HG02870 (cell line): Measurements from ENCODE around the gene TNFAIP8L3.

Experiments used
- ATAC-seq: cut with Tn5 transposase; IDR thresholded peaks from one replicate; pipeline ENCODE4 v1.9.1; 2021; ENCODE audit warnings: mild to moderate bottlenecking, moderate library complexity; ENCODE audit not compliant: unreplicated experiment

TNFAIP8L3 gene

DNA sequence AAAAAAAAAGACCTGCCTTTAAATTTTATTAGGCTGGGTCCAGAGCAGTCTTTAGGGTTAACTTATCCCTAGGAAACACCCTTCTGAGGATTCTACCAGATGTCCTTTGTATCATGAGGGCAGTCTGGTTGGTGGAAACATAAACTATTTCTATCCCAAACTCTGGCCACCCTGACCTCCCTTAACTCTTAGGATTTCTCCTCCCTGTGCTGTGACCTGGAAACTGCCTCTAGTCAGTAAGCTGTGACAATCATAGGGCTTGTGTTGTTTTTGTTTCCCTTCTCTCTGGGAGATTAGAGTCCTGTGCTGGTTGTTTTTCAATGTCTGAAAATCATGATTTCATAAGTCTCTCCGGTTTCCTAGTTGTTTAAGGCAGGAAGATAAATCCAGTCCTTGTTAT lies 78.1 kb downstream of the TNFAIP8L3 start:
- no peak for ATAC-seq

DNA sequence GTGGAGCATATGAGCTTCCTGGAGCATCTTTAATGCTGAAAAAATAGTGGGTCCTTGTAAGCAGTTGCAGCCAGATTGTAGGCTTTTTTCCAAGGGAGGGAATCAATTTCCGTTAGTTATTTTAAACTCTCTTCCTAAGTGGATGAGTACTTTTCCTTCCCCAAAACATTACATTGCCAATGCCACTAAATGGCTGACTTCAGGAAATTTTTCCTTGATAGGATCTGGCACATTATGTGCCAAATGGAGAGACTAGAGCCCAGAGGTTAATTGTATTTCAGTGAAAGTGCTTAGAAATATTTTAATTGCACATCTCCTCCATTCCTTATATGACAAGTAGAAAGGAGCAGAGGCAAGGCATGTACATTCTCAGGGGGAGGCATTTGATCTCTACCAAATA lies 83.5 kb downstream of the TNFAIP8L3 start:
- no peak for ATAC-seq

DNA sequence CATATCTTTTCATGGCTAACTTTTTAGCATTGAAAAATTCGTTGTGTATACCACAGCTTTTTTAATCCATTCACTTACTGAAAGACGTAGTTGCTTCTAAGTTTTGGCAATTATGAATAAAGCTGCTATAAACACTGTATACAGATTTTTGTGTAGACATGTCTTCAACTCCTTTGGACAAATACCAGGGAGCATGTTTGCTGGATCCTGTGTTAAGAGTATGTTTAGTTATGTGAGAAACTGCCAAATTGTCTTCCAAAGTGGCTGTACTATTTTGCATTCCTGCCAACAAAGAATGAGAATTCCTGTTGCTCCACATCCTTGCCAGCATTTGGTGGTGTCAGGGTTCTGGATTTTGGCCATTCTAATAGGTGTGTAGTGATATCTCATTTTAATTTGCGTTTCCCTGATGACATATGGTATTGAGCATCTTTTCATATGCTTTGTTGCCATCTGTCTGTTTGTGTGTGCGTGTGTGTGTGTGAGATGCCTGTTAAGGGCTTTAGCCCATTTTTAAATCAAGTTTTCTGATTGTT lies 87.5 kb downstream of the TNFAIP8L3 start:
- no peak for ATAC-seq
